ENCODE results near the gene TOM1L2. TPM values are rescaled to one million over a fixed set of nuclear protein-coding genes. Genes with fewer than 3 reads are reported as not detected.

Gene TOM1L2
- polyA plus RNA-seq, 1 experiment, result 25.5 TPM

GRCh38 chr17:17884391-17885357 lies 87.5 kb downstream of the TOM1L2 start:
- H3K9me3 ChIP-seq (ENCODE audit: control insufficient read depth, insufficient read depth, low read length), result no peaks in the 10 kb centered on the region
- DNase-seq (ENCODE audit: low read depth, low spot score), result no peak
- no peak overlapping the region for H3K4me3 ChIP-seq (ENCODE audit: low read depth, low read length)
- no peaks in the 10 kb centered on the region for H3K27me3 ChIP-seq (ENCODE audit: control insufficient read depth, insufficient read depth, low read length)
- TF ChIP-seq, protein P1, sequence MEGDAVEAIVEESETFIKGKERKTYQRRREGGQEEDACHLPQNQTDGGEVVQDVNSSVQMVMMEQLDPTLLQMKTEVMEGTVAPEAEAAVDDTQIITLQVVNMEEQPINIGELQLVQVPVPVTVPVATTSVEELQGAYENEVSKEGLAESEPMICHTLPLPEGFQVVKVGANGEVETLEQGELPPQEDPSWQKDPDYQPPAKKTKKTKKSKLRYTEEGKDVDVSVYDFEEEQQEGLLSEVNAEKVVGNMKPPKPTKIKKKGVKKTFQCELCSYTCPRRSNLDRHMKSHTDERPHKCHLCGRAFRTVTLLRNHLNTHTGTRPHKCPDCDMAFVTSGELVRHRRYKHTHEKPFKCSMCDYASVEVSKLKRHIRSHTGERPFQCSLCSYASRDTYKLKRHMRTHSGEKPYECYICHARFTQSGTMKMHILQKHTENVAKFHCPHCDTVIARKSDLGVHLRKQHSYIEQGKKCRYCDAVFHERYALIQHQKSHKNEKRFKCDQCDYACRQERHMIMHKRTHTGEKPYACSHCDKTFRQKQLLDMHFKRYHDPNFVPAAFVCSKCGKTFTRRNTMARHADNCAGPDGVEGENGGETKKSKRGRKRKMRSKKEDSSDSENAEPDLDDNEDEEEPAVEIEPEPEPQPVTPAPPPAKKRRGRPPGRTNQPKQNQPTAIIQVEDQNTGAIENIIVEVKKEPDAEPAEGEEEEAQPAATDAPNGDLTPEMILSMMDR (IDR thresholded peaks at IDR 0.05; ENCODE audit: low read depth, low read length), result no peak
- no peak overlapping the region for H3K27ac ChIP-seq (ENCODE audit: low read depth, low read length)
- POLR2A ChIA-PET, result no interaction called here
- CTCF ChIA-PET, result interaction anchor here (0.7 to 1.3 kb wide), 5 partner anchors 35 to 148 kb away, joined by 3 to 4 read pairs (median 4); no protein-coding TSS in a partner anchor

- ChIA-PET CTCF (interaction anchor here (0.9 to 1.3 kb wide), 2 partner anchors 36 to 149 kb away, joined by 3 to 4 read pairs; no protein-coding TSS in a partner anchor), POLR2A (no interaction called here)
- TF ChIP-seq, protein P1 (IDR thresholded peaks at IDR 0.05; ENCODE audit: low read depth, low read length), result no peak
- Histone ChIP-seq H3K4me3 (ENCODE audit: low read depth, low read length) (no peak overlapping the region), H3K27ac (ENCODE audit: low read depth, low read length) (no peak overlapping the region), H3K27me3 (ENCODE audit: control insufficient read depth, insufficient read depth, low read length) (no peaks in the 10 kb centered on the region), H3K9me3 (ENCODE audit: control insufficient read depth, insufficient read depth, low read length) (no peaks in the 10 kb centered on the region)
- no peak for DNase-seq (ENCODE audit: low read depth, low spot score)
Observed at GRCh38 chr17:17883801-17884200, 88.4 kb downstream of the TOM1L2 start.

DNA sequence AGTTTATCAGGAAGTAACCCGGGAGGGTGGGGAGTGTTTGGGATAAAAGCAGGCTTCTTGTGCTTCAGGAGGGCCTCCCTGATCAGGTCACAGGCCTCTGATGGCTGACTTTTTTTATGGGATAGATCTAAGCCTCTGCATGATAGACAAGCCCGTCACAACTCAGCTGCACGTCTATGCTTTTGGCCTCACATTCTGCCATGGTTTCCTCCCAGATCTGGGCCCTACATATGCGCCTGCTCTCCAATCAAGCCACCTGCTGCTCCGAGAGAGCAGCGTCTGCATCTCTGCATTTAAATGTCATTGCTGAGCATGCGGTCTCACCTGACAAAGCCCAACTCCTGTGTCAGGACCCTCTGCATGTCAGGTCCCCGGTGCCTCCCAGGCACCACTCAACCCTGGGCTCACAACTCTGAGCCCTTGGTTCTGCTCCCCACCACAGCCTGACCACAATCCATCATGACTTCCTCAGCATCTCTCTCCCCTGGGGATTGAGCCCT lies 90.1 kb downstream of the TOM1L2 start:
- POLR2A ChIA-PET, result no interaction called here
- TF ChIP-seq, protein P1 (IDR thresholded peaks at IDR 0.05; ENCODE audit: low read depth, low read length), result no peak
- CTCF ChIA-PET, result interaction anchor here (1.6 kb wide), 1 partner anchor 9 kb away, joined by 4 read pairs; no protein-coding TSS in a partner anchor
- no peaks in the 10 kb centered on the region for H3K9me3 ChIP-seq (ENCODE audit: control insufficient read depth, insufficient read depth, low read length)
- H3K4me3 ChIP-seq (ENCODE audit: low read depth, low read length), result no peak overlapping the region
- H3K27me3 ChIP-seq (ENCODE audit: control insufficient read depth, insufficient read depth, low read length), result no peaks in the 10 kb centered on the region
- no peak for DNase-seq (ENCODE audit: low read depth, low spot score)
- H3K27ac ChIP-seq (ENCODE audit: low read depth, low read length), result no peak overlapping the region

DNA sequence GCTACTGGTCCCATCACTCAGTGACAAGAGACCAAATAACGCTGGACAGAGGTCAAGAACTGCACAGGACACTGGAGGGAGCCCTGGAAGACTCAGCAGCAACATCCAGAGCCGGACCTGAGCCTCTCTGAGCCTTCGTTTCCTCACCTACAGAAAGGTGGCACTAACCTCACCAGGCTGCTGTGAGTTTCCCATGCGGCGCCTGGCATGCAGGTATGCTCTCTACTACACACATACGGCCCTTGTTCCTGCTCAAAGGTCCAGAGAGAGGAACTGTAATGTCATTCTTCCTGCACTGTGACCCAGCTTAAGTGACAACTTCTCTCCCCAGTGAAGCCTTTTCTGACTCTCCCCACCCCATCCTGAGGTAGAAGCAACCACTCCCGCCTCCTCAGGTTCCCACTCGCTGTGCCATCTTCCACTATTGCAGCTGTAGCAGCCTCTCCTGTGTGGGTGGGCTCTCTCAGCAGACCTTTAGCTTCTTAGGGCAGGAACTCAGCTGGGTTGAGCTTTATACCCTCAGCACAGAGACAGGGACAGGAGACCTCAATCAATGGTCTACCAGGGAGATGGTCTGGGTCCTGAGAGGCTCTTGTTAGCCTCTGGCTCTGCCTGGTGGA lies 91.5 kb downstream of the TOM1L2 start:
- POLR2A ChIA-PET, result no interaction called here
- CTCF ChIA-PET, result no interaction called here
- Histone ChIP-seq H3K4me3 (ENCODE audit: low read depth, low read length) (no peak overlapping the region), H3K27me3 (ENCODE audit: control insufficient read depth, insufficient read depth, low read length) (no peaks in the 10 kb centered on the region), H3K27ac (ENCODE audit: low read depth, low read length) (no peak overlapping the region), H3K9me3 (ENCODE audit: control insufficient read depth, insufficient read depth, low read length) (no peaks in the 10 kb centered on the region)
- TF ChIP-seq, protein P1 (IDR thresholded peaks at IDR 0.05; ENCODE audit: low read depth, low read length), result no peak
- no peak for DNase-seq (ENCODE audit: low read depth, low spot score)

All from AG04450 (cell line).